NCI-H748 treated with DMSO at 0.1 percent for 48 hours (cell line): ENCODE measurements around the gene SULT1B1.
A peak's percentile ranks its signal among the peaks of the same experiment; 100 is the strongest.
"Not testable (repeated sequence)": the region's sequence is repeated elsewhere in the genome, so short reads cannot be mapped to it uniquely, and the experiment has no call there.

Experiments used
- DNase-seq: peaks from one replicate; lab custom pipeline; 2025; lab: John Stamatoyannopoulos, UW

SULT1B1 gene

GRCh38 chr4:69760455-69760854 lies at the start of gene SULT1B1:
TSS of gene SULT1B1 (minus strand) at chr4:69760620. CDS start at chr4:69755217, 5,403 bp downstream.
- no peak for DNase-seq

- no peak for DNase-seq
Observed at GRCh38 chr4:69800599-69800998, 40.2 kb upstream of the SULT1B1 start.

- DNase-seq: no peak
Observed at GRCh38 chr4:69799337-69799736, 38.9 kb upstream of the SULT1B1 start.

- DNase-seq: no peak
Observed at GRCh38 chr4:69793732-69794131, 33.3 kb upstream of the SULT1B1 start.

- DNase-seq: no peak
Observed at GRCh38 chr4:69787879-69788278, 27.5 kb upstream of the SULT1B1 start.

- no peak for DNase-seq
Observed at GRCh38 chr4:69786547-69786946, 26.1 kb upstream of the SULT1B1 start.

GRCh38 chr4:69785211-69785831 lies 24.9 kb upstream of the SULT1B1 start:
- DNase-seq: no peak

- no peak for DNase-seq
Observed at GRCh38 chr4:69782651-69783310, 22.4 kb upstream of the SULT1B1 start.

- DNase-seq: peak; percentile 77
Observed at GRCh38 chr4:69781458-69782418, 21.3 kb upstream of the SULT1B1 start.

GRCh38 chr4:69780141-69780540 lies 19.7 kb upstream of the SULT1B1 start:
- DNase-seq: no peak

GRCh38 chr4:69776696-69777095 lies 16.3 kb upstream of the SULT1B1 start:
- no peak for DNase-seq

- no peak for DNase-seq
Observed at GRCh38 chr4:69775321-69775867, 15.0 kb upstream of the SULT1B1 start.

- no peak for DNase-seq
Observed at GRCh38 chr4:69773484-69773883, 13.1 kb upstream of the SULT1B1 start.

- DNase-seq: not testable (repeated sequence)
Observed at GRCh38 chr4:69768554-69768953, 8.1 kb upstream of the SULT1B1 start.

GRCh38 chr4:69765751-69766150 lies 5.3 kb upstream of the SULT1B1 start:
- no peak for DNase-seq

GRCh38 chr4:69764311-69764710 lies 3.9 kb upstream of the SULT1B1 start:
- DNase-seq: no peak

GRCh38 chr4:69763233-69763632 lies 2.8 kb upstream of the SULT1B1 start:
- no peak for DNase-seq

GRCh38 chr4:69759189-69759604 lies 1.2 kb downstream of the SULT1B1 start:
- DNase-seq: no peak

- no peak for DNase-seq
Observed at GRCh38 chr4:69757464-69757863, 3.0 kb downstream of the SULT1B1 start.

- DNase-seq: no peak
Observed at GRCh38 chr4:69754926-69755580, 5.4 kb downstream of the SULT1B1 start.

- DNase-seq: no peak
Observed at GRCh38 chr4:69753686-69754085, 6.7 kb downstream of the SULT1B1 start.

GRCh38 chr4:69750346-69750745 lies 10.1 kb downstream of the SULT1B1 start:
- no peak for DNase-seq
